ENCODE data around the gene TBCC. TPM values are rescaled to one million over a fixed set of nuclear protein-coding genes. Genes with fewer than 3 reads are reported as not detected.

The TBCC gene
- total RNA-seq, 1 donor from 2014 or later, result 19.5 TPM

DNA sequence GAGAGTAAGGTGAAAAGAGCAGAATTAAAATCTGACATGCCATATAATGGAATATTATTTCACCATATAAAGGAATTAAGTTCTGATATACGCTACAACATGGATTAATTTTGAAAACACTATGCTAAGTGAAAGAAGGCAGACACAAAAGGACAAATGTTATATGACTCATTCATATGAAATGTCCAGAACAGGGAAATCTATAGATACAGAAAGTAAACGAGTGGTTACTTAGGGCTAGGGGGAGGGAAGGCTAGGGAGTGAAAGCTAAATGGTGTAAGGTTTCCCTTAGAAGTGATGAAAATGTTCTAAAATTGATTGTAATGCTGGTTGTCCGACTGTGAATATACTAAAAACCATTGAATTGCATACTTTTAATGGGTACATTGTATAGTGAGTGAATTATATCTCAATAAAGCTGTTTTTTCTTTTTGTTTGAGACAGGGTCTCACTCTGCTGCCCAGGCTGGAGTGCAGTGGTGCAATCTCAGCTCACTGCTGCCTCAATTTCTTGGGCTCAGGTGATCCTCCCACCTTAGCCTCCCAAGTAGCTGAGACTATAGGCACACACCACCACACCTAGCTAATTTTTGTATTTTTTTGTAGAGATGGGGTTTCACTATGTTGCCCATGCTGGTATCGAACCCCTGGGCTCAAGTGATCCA lies 31.7 kb downstream of the TBCC start:
- no peak overlapping the region for H3K27ac Mint-ChIP-seq
- peaks cover 9% of the 10 kb centered on the region for H3K9me3 Mint-ChIP-seq
- TF ChIP-seq, protein P1, sequence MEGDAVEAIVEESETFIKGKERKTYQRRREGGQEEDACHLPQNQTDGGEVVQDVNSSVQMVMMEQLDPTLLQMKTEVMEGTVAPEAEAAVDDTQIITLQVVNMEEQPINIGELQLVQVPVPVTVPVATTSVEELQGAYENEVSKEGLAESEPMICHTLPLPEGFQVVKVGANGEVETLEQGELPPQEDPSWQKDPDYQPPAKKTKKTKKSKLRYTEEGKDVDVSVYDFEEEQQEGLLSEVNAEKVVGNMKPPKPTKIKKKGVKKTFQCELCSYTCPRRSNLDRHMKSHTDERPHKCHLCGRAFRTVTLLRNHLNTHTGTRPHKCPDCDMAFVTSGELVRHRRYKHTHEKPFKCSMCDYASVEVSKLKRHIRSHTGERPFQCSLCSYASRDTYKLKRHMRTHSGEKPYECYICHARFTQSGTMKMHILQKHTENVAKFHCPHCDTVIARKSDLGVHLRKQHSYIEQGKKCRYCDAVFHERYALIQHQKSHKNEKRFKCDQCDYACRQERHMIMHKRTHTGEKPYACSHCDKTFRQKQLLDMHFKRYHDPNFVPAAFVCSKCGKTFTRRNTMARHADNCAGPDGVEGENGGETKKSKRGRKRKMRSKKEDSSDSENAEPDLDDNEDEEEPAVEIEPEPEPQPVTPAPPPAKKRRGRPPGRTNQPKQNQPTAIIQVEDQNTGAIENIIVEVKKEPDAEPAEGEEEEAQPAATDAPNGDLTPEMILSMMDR (IDR thresholded peaks at IDR 0.05; ENCODE audit: unreplicated experiment), result no peak
- no peaks in the 10 kb centered on the region for H3K36me3 Mint-ChIP-seq
- H3K4me1 Mint-ChIP-seq, result no peaks in the 10 kb centered on the region
- H3K4me3 Mint-ChIP-seq, result no peak overlapping the region
- no peak for DNase-seq (ENCODE audit: low spot score in 2 of 2, unreplicated experiment in 2 of 2)
- no peaks in the 10 kb centered on the region for H3K27me3 Mint-ChIP-seq (ENCODE audit: low read depth)

DNA sequence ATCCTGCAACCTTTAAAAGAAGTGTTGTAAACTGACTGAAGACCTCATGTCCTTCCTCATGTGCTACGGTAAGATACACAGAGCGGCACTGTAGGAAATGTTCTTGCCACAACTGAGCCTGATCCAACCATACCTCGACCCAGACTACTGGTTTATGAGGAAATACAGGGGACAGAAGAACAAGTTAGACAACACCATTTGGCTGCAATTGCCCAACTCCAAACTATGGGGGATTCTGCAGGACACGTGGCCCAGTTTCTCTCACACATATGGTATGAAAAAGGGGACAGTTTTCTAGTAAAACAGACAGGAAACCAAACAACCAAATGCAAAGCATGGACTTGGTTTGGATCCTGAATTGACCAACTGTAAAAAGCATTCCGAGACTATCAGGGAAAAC lies 34.0 kb downstream of the TBCC start:
- Mint-ChIP-seq H3K36me3 (no peaks in the 10 kb centered on the region), H3K27me3 (ENCODE audit: low read depth) (peaks cover 2% of the 10 kb centered on the region), H3K4me3 (no peak overlapping the region), H3K27ac (no peak overlapping the region), H3K4me1 (no peaks in the 10 kb centered on the region), H3K9me3 (peaks cover 9% of the 10 kb centered on the region)
- DNase-seq (ENCODE audit: low spot score in 2 of 2, unreplicated experiment in 2 of 2), result no peak
- TF ChIP-seq, protein P1 (IDR thresholded peaks at IDR 0.05; ENCODE audit: unreplicated experiment), result no peak

DNA sequence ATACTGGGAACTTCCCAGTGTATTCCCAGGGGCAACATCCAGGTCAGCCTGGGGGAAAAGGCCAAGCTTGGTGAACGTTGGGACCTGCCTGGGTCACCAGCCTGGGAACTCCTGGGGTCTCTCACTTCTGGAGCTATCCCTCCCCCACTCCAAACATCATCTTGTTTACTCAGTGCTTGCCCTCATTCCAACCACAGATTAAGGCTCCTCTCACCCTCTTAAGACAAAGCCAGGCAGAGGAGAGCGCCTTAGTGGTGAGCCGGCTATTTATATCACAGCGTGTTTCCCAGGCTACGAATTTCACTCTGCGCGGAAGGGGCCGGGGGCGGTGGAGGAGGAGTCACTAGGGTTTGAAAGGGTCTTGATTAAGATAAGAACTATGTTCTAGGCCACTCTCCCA lies 35.6 kb downstream of the TBCC start:
- TF ChIP-seq, protein P1 (IDR thresholded peaks at IDR 0.05; ENCODE audit: unreplicated experiment), result no peak
- peak overlapping the region; percentile 37 for H3K27ac Mint-ChIP-seq
- H3K36me3 Mint-ChIP-seq, result no peaks in the 10 kb centered on the region
- peaks cover 9% of the 10 kb centered on the region for H3K9me3 Mint-ChIP-seq
- DNase-seq (ENCODE audit: low spot score in 2 of 2, unreplicated experiment in 2 of 2), result no peak
- H3K4me3 Mint-ChIP-seq, result no peak overlapping the region
- H3K27me3 Mint-ChIP-seq (ENCODE audit: low read depth), result peaks cover 2% of the 10 kb centered on the region
- H3K4me1 Mint-ChIP-seq, result no peaks in the 10 kb centered on the region

DNA sequence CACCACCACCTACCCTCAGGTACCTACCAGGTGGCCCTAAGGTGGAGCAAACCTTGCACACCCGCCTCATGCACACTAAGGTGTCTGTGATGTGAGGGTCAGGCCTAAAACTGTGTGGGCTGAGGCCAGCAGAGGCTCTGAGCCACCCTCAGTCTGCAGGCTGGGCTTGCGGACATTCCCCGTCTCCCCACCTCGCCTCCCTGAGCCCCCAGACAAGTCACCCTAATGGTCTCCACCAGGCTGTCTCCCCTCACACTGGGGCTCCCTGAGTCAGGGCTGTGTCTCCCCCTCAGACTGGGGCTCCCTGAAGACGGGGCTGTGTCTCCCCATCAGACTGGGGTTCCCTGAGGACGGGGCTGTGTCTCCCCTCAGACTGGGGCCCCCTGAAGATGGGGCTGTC lies 36.0 kb downstream of the TBCC start:
- H3K9me3 Mint-ChIP-seq, result peaks cover 9% of the 10 kb centered on the region
- H3K4me3 Mint-ChIP-seq, result no peak overlapping the region
- DNase-seq (ENCODE audit: low spot score in 2 of 2, unreplicated experiment in 2 of 2), result no peak

DNA sequence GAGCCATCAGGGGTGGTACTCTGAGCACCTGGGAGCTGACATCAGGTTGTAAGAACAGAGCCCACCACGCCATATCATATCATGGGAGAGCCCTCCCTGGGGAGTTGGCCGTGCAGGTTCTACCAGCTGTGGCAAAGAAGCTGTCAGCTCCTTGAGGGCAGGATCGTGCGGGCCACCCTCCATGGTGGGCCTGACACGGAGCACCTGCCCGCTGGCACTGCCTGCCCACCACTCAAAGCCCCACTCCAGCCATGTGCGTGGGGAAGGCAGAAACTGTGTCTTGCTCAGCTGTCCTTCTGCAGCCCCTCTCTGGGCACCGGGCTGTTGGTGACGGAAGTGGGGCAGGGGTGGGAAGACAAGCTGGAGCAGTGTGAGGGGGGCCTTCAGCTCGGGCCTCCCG lies 37.8 kb downstream of the TBCC start:
- Mint-ChIP-seq H3K27ac (no peak overlapping the region), H3K27me3 (ENCODE audit: low read depth) (peaks cover 2% of the 10 kb centered on the region), H3K4me1 (no peaks in the 10 kb centered on the region), H3K4me3 (no peak overlapping the region), H3K9me3 (peaks cover 9% of the 10 kb centered on the region), H3K36me3 (no peaks in the 10 kb centered on the region)
- TF ChIP-seq, protein P1 (IDR thresholded peaks at IDR 0.05; ENCODE audit: unreplicated experiment), result no peak
- DNase-seq (ENCODE audit: low spot score in 2 of 2, unreplicated experiment in 2 of 2), result no peak

More for the DNA sequence above, 36.0 kb downstream of the TBCC start:
- H3K27me3 Mint-ChIP-seq (ENCODE audit: low read depth), result peaks cover 2% of the 10 kb centered on the region
- TF ChIP-seq, protein P1 (IDR thresholded peaks at IDR 0.05; ENCODE audit: unreplicated experiment), result no peak
- no peak overlapping the region for H3K27ac Mint-ChIP-seq
- H3K36me3 Mint-ChIP-seq, result no peaks in the 10 kb centered on the region
- H3K4me1 Mint-ChIP-seq, result no peaks in the 10 kb centered on the region
